ENCODE measurements around the gene MICAL3.

Gene MICAL3

DNA sequence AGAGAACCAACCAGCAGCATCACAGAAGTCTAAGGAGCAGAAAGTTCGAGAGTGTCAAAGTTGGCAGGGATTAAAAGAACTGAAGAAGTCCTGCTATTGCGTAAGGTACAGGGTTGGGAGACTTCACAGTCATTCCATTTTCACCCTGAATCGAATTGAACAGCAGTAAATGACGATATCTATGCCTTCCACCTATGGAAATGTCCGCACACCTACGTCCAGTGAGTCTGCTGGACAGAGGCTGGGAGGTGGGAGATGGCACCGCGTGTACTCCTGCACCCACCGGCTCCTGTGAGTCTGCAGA lies 116.7 kb downstream of the MICAL3 start:
- no peak for DNase-seq

DNA sequence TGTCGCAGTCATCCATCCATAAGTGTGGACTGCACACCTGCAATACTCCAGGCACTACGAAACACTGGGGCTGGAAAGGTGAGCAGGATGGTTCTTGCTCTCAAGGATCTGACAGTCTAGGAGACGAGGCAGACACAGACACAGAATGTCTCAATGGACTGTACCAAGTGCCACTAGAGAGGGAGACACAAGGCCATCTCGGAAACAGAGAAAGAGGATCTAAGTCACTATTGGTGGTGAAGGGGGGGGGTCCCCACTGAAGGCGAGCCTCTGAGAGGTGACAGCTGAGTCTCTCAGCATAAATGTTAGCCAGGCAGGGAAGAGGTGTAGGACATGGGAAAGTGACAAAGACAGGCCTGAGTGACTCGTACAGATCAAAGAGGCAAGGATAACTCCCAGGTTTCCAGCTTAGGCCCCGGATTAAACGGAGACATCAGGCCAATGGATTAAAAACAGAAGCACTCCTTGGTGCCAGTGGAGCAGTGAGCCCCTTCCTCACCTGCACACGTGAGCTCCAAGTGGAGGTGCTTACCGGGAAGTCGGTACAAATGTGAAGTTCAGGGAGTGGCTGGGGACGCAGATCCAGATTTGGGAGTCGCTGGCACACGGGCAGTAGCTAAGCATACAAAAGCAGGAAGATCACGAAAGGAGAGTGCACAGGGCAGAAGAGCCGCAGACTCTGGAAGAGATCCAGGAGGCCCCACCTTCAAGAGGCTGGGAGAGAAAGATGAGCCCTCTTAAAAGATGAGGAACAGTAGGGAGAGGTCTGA lies 117.2 kb downstream of the MICAL3 start:
- DNase-seq, result no peak

DNA sequence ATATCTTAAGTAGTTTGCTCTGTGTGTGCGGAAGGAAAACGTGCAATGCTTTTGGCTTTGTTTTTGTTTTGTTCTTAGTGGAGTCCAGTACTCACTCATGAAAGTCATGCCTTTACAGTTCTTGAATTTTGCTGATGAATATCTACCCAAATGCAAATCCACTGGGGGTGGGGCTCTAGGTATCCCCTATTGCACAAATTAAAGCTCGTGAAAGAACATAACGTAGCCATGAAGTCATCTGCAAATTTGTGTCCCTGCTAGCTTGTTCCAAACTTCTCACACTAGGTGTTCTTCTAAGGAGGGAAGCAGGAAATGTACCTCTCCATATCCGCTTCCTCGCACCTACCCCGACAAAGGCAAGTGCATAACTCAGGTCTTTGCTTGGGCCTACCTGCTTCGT lies 118.9 kb downstream of the MICAL3 start:
- DNase-seq, result no peak

DNA sequence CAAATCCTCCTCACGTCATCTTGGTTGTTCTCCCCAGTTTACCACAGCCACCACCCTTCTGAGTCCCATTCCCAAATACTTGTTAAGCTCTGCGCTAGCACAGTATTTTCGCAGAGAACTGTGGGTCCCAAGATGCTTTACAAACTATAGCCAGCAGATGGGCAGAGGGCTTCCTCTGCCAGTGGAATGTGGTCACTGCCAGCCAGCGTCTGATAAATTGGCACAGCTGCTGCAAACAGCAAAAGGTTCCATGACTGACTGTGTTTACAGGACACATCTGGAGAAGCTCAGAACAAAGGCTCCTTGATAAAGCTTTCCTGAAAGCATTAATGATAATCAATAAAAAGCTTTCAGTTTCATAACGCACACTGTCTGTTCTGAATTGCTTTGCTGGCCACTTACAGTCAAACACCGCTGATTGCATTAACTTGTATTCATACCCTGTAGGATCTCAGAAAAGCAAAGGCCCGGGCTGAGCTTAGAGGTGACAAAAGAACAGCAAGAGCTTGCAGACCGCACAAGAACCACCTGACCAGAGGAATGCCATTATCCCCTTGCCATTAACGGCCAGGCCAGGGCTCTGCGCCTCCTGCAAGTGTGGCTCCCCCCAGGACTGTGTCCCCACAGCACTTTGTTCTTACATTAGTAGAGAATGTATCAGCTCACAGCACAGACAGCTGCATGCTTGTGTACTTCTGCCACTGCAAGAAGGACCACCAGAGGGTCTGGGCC lies 120.6 kb downstream of the MICAL3 start:
- no peak for DNase-seq

DNA sequence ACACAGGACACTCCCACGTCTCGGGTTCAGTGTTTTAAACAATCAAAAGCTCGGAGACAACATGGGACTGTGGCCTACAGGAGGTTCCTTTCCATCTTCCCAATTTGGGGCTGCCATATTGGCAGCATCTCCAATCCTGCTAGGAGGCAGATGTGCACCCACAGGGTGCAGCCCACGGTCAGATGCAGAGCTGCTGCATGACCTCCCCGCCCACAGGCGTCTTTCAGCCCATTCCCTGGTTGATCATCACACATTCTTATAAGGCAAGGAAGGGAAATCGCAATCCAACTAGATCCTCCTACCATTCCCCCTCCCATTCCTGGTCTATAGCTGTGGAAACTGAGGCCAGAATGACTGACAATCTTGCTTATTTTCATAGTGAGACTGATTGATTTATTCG lies 121.4 kb downstream of the MICAL3 start:
- no peak for DNase-seq

DNA sequence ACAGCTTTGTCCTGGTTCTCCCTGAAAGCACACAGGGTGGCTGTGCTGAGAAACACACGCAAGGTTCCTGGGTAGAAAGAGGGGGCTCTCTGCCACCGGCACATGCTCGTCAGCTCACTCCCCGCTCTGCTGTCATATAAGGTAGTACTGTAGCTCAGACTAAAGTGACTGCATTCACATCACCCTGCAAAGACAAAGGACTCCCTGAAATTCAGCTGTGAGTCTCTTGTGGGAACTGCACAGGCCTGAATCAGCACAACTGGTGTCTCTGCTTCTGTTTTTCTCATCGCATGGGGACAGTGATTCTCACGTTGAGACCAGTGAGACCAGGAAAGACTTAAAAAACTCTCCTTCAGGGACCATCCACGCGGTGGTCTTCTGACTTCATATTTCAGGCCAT lies 126.0 kb downstream of the MICAL3 start:
- no peak for DNase-seq

DNA sequence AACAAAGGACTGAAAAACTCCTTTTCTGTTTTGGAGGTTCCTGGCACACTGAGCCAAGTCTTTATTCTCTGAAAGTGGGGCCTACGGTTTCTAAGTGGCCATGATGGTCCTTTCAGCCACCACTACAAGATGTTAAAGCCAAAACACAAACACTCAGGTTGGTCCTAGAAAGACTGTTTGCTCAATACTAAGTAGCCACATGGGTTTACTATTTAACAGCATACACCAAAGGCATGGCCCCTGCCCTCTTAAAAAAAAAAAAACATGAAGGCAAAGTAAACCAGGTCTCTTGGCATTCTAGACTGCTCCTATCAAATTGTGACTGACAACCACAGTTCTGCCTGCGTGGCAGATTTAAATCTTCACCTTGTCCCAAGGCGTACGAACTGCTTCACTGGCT lies 126.5 kb downstream of the MICAL3 start:
- DNase-seq, result no peak

DNA sequence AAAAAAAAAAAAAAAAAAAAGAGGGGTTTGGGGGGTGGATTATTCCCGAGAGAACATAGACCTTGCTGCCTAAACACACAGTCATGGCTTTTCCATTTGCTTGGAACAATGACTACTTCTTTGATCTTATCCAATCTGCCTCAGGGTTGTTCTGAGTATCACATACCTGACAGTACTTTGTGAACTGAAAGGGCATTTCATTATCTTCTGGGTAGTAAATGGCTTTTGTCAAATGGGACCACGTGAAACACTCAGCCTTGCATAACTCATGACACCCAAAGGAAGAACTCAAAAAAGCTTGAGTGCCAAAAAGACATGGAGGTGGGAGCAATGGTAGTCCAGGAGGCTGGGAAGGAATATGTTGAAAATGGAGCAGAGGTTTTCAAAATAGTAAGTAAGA lies 126.9 kb downstream of the MICAL3 start:
- no peak for DNase-seq

DNA sequence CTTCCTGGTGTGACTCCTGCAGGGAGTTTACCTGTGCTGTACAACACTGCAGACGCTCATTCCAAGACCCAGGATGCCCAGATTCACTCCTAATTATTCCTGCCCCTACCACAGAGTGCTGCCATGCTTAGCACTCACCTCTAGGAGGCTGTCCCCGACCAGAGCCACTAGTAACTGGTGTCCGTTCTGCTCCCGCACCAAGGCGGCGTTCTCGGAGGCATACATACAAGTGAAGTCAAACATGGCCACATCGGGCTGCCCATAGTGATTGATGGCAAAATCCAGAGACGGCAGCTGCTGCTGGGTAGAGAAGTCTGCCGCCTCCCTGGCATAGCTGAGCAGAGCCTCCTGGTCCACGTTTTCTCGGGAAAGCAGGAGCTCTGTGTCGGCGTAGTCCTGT lies 127.8 kb downstream of the MICAL3 start:
- no peak for DNase-seq

DNA sequence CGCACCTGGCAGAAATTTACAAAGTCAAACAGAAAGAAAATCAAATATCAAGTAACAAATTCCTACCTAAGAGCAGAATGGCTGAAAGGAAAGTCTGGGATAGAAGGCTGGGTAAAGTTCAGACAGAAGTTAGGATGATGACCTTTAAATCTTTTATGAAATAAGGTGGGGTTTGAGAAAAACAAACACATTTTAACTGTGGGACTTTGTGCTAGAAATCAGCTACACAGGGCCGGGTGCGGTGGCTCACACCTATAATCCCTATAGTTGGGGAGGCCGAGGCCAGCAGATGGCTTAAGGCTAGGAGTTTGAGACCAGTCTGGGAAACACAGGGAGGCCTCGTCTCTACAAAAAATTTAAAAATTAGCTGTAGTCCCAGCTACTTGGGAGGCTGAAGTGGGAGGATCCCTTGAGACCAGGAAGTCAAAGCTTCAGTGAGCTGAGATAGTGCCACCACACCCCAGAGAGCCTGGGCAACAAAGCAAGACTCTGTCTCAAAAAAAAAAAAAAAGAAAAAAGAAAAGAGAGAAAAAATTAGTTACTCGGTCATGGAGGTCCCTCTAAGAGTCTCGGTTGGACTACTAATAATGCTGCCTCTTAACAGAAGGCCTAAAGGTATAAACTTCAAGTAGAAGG lies 130.3 kb downstream of the MICAL3 start:
- no peak for DNase-seq

DNA sequence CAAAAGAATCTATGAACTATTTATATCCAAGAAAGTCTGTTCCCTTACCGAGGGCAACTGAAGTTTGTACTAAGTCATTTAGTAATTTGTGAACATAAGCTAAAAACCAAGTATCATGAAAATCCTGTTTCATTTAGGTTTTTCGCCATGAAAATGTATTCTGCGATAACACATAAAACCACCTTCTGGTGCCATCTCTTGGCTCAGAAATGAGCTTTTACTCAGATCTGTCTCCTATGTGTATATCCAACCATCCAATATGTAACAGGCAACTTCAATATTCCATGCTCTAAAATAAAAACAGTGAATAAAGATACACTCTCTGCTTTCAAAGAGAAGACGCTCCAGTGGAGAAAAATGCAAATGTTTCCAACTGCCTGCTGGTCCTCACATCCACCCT lies 132.0 kb downstream of the MICAL3 start:
- DNase-seq, result no peak

DNA sequence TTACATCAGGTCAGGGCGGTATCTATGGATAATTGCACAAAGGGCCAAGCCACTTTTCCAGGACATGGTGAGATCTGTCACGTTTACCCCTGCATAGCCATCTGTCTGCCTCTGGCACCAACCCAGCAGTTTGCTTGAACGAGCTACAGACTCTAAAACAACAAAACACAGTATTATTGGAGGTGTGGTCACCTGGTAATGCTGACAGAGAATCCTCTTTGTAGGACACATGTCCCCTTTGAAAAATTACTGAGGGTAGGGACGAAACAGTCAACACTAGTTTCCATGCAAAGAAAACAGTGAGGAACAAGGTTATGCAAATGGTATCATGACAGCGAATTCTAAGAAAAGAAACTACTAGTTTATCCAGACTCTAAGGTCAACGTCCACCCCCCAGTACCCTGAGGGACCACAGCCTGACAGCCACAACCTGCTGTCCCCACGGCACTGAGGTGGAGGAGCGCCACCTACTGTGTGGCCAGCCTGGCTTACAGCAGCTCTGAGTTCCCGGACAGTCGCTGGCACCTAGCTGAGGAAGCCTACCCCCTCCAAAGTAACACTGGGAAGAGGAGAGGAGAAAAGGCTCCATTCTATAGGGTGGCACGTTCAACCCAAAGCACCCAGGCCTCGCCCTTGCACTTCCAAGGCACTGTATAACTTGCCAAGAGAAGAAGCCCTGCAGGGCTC lies 132.7 kb downstream of the MICAL3 start:
- no peak for DNase-seq

DNA sequence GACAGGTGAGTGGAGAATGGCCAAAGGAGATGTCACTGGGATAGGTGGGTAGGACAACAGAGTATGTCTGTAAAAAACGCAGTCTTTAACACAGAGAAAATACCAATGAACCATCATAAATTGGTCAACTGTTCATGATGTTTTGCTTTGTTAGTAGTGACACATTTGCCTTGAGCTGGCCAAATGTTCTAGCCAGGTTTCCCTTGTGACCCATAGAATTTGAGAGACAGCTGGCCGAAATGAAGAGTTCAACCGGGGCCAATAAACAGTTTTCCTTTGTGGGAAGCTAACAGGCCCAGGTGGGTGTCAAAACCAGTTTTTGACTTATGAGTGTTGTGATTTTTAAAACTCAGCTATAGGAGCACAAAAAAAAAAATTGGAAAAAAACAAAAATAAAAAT lies 133.5 kb downstream of the MICAL3 start:
- DNase-seq, result no peak

DNA sequence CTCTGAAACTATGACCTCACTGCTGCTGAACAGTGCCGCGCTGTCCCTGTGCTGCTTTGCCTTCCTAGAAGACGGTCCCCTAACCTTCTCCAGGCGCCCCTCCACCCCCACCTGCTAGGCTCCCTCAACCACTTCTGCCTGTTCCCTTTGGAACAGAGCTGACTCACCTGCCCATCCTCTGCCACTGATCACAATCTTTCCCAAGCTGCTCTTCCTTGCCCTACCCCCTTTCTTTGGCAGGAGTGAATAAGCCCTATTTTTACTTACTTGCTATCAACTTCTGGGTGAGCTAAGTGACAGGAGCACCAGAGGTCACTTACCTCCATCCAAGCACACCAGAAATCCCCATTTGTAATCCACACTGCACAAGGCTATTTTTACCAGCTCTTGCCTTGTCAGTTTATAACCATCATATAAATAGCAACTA lies 134.1 kb downstream of the MICAL3 start:
- no peak for DNase-seq

DNA sequence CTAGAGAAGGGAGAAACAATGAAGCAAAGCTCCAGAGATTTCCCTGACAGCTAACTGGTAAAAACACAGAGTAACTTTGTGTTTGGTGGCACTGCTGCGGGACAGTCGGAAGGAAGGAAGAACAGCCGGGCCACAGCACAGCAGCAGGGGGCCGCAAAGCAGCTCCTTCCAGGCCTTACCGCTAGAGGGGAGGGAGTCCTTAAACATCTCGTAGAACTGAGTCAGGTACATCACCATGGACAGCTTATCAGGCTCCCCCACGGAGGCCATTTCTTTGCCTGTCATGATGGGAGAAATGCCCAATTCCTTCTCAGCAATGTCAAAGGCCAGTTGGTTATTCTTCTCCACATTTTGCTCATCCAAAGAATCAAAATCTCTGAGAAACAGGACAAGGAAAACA lies 135.5 kb downstream of the MICAL3 start:
- no peak for DNase-seq

DNA sequence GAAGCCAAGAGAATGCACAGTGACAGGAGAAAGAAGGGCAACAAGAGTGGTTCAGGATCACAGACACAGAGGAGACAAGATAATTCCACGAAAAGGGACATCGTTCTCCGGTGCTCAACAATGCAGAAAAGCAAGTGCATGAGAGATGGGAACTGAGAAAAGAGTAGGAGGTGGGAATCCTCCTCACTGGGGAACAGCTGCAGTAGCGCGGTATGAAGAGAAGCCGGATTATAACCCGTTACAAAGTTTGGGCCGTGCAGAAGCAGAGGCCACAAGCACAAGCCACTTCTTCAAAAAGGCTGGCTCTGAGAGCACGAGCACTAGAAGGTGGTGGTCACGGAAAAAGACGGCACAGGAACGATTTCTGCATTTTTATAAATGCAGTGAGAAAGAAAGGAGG lies 135.9 kb downstream of the MICAL3 start:
- no peak for DNase-seq

DNA sequence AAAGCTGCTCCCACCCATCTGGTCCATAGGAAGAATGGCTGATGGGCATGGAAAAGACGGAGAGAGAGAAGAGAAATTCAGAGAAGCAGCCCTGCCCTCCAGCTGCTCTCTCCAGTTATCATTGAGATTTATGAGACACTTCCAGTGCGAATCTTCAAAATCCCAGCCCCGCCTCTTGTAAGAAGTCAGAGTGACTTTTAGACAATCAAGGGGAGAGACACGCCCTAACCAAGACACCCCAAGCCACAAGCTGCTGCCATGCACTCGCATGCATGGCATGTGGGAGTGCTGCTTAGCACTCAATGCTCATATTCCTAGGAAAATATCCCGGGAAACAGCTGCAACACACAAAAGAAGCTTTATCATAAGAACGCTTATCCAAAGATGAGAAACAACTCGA lies 139.5 kb downstream of the MICAL3 start:
- no peak for DNase-seq

DNA sequence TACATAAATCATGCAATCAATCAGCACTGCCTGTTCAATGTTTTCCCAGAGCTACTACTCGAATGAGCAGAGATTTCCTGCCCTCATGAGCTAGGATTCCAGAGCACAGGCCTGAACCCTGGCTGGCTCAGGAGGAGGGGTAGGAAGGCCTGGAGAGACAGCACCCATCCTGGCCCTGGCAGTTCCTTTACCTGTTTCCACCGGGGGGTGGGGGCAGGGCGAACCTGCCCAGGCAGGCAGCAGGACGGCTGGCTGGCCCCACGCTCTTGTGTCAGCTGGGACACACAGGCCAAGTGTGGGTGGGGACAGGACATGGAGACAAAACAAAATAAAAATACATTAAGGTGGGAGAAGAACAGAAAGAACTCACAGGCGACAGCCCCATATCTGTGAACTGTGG lies 140.3 kb downstream of the MICAL3 start:
- no peak for DNase-seq

DNA sequence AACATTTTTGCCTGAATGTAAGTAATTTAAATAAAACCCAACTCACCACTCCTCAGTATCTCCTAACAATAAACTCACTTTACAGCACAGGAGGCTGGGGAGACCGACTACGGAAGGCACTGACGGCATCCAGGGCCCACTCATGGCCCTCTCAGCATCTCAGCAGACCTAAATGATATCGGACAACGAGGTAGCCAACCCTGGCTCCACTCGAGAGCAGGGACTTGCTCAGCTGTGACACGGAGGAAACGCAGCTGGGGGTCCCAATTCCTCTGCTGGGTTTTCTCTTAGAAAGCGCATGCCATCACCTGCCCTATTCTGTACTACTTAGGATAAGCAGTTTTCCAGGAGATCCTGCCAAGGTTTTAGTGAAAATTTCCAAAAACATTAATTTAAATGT lies 141.0 kb downstream of the MICAL3 start:
- no peak for DNase-seq

DNA sequence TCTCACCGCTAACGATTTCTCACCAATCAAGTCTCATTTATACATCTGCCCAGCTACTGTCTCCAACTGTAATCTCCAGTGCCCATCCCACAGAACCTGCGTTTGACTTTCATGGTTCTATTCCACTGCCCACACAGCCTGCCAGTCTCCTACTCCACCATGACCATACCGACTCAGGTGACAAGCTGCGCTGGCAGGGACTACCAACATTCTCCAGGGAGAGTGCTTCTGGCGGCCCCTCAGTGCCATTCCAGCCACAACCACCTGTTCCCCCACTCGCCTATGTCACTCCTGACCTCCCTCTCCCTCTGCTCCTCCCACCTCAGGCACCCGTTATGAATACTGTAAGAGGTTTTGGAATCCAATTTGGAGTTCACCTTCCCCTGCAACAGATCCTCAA lies 141.6 kb downstream of the MICAL3 start:
- no peak for DNase-seq

DNA sequence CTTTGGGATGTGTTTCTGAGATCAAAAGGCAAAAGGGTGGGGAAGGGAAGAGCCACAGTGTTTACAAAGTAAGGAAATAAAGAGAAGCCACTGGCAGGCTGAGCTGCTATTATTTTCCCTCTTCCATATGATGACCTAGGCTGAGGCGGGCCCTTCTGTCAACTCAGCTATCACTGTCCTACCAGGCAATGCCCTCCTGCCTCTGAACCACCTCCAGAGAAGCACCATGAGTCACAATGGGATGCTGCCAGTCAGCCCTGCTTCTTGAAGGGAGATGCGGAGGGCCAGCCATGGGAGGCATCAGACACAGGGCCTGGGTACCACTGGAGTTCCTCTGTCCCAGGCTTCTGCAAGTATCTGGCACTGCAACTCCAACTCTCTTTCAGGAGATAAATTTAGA lies 142.2 kb downstream of the MICAL3 start:
- no peak for DNase-seq

DNA sequence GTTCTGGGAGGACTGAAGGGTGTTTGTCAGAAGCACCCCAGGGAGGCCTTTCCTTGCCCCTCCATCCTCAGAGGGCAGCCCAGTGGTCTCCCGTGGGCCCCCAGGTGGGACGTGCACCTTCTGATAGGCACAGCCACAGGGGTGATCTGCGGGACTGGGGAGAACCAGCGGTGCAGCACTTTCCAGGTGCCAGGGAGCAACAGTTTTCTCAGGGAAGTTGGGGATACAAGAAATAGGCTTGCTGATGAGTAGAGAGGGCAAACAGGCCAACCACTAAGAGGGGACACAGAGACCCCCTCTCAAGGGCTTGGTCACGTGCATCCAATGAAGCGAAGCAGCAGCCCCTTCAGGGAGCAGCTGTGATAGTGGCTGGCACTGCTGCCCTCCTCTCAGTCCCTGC lies 143.0 kb downstream of the MICAL3 start:
- DNase-seq, result no peak

DNA sequence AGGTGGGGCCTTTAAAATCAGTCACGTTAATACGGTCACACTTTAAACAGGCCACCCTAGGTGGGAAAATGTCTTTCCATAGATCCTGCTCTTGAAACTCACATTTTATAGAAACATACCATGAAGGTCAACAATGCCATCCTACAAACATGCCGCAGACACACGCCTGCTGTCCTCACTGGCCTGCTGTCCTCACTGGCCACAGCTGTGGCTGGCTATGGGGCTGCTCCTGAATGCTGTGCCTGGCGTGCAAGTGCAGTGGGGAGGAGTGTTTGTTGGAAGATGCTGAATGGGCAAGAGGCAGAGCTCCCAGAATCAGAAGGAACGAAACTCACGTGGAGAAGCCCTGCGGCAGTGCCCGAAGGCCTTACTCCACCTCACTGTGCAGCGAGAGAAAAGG lies 143.9 kb downstream of the MICAL3 start:
- DNase-seq, result no peak

DNA sequence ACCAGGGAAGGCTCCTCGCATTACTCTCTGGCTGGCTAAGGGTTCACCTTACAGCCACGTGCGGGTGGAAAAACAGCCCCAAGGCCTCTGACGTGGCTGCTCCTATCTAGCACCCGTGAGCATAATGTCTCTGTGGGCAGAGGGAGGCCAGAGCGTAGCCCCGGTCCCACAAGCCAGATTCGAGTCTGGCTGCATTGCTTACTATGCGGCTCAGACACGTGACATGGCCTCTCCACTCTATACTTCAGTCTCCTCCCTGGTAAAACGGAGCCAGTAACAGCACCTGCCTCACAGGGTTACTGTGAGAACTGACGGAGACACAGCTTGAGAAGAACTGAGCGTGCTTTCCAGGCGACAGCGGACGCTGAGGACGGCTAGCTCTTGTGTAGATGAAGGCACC lies 144.3 kb downstream of the MICAL3 start:
- DNase-seq, result no peak

Data from NK-92 treated with Interleukin-12 subunit alpha and Interleukin-12 subunit beta, amount 100 ng/mL, for 24 hours (cell line).